GM19099 (cell line): ENCODE data around the gene FAM171A1.

Source experiments
- POLR2A ChIP-seq: IDR thresholded peaks from 3 replicates; pipeline ENCODE4 v1.6.1; 2011; ENCODE audit warnings: low read depth; ENCODE audit not compliant: insufficient read length; ENCODE audit errors: extremely low read depth

The FAM171A1 gene

DNA sequence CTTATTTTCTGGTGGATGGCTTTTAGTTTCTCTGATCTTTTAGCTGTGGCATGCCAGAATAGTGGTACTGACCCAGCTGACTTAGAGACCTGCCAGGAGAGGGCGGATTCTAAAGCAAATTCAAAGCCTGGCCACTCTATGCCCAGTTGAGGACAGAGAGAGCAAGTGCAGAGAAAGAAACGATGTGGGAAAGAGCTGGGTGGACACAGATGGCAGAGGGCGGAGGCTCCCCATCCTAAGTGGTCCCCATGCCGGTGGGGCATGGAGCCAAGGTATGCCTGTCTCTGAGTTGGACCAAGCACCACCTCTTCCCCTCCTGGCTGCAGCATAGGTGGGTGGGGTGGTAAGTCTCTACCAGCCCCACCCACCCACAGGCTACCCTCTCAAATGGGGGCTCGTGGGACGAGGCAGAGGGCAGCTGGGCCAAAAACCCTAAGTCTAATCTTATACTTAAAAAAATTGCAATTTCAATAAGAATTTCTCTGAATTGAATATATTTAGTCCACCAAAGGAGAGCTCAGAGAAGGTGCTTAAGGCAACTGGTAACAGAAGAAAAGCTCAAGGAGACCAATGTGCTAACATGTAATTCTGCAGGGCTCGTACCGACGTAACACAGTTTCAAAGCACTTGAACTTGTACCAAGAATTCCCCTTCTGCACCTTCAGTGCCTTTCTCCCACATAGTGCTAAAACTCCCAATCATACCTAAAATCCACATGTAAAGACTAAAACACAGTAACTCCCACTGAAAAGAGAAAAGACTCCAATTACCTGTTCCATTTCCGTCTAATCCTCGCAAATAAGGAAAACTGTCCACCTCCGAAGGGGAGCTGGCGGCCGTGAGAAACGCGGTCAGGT, 116.9 kb downstream of the FAM171A1 start:
- TF ChIP-seq POLR2A, result no peak

DNA sequence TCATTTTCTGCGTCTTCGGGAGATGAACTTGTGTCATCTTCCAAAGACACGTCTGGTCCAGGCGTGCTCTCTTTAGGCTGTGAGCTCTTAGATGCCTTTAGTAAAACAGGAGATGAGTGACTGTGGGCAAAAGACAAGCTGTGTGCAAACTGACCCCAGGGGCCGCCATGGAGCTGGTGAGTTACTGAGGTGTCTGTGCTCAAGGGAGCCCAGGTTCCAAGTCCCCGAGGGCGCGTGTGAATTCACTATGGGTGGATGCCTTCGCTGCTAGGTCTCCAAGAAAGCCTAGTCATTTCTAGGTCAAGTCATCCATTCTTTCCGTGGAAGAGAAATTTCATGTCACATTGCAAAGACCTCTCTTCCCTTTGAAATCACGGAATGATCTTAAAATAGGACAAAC, 118.7 kb downstream of the FAM171A1 start:
- no peak for TF ChIP-seq POLR2A

DNA sequence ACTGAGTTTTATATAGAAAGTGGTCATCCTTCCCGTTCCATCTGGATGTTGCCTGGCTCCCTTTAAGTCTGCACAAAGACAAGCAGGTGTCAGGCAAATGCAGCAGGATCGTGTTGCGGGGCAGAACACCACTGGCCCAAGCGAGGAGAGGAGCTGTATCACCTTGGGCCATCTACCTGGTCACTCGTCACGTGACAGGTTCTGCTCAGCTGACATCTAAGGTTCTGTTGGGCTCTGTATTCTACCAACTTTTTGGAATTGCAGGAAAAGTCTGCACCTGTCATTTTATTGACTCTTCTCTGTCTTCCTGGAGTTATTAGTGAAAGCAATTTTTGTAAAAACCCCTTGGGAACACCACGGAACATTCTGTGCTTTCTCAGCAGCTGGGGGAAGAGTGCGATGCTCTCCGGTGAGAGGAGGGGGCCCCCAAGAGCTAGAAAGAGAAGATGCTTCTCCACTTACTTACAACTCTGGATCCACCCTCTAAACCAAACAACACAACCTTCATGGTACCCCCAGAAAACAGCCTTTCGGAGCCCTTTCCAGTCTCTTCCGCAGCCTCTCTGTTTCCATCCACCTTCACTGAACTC, 119.2 kb downstream of the FAM171A1 start:
- TF ChIP-seq POLR2A, result no peak

DNA sequence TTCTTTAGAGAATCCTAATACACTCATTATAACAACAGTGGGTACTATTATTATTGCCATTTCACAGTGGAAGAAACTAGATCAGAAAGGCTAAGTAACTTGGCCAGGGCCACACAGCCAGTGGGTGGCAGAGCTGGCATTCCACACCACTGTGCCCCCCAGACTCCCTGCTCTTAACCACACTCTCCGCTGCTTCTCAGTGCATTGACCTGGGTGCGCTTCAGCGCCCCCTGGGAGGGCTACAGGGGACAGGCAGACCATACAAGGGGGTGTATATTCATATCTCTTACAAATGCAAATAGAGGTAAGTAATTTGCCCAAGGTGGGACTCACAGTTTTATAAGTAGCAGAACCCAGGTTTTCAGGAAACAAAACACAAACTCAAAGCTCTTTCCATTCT, 125.6 kb downstream of the FAM171A1 start:
- no peak for TF ChIP-seq POLR2A

DNA sequence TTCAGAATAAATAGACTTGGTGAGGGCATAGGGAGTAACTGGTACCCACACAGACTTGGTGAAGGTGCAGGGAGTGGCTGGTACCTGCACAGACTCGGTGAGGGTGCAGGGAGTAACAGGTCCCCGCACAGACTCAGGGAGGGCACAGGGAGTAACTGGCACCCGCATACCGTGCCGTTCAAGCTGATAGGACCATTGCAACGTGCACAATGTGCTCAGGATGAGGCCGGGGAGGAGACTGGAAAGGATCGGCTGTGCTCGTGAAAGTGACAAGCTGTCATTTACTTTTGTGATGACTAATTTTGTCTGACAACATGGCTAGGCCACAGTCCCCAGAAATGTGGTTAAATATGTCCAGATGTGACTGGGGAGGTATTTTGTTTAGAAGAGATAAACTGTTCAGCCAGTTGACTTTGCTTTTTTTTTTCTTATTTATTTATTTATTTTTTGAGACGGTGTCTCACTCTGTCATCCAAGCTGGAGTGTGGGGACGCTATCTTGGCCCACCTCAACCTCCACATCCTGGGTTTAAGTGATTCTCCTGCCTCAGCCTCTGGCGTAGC, 126.4 kb downstream of the FAM171A1 start:
- no peak for TF ChIP-seq POLR2A

DNA sequence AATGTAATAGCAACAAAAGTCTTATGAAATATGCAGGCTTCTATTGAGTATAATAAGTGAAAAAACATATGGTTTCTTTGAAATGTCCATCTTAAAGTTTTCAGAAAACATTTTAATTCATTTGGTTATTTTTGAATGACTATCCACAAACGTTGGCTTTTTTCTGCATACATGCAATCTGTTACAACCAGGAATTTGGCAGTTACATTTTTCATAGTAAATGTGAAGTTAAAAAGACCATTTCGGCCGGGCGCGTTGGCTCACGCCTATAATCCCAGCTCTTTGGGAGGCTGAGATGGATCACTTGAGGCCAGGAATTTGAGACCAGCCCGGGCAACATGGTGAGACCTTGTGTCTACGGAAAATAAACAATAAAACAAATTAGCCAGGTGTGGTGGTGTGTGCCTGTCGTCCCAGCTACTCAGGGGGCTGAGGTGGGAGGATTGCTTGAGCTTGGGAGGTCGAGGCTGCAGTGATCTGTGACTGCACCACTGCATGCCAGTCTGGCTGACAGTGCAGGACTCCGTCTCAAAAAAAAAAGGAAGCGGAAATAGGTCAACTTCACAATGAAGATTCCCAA, 128.7 kb downstream of the FAM171A1 start:
- no peak for TF ChIP-seq POLR2A

GRCh38 chr10:15241306-15241705, 129.8 kb downstream of the FAM171A1 start:
- TF ChIP-seq POLR2A, result no peak

DNA sequence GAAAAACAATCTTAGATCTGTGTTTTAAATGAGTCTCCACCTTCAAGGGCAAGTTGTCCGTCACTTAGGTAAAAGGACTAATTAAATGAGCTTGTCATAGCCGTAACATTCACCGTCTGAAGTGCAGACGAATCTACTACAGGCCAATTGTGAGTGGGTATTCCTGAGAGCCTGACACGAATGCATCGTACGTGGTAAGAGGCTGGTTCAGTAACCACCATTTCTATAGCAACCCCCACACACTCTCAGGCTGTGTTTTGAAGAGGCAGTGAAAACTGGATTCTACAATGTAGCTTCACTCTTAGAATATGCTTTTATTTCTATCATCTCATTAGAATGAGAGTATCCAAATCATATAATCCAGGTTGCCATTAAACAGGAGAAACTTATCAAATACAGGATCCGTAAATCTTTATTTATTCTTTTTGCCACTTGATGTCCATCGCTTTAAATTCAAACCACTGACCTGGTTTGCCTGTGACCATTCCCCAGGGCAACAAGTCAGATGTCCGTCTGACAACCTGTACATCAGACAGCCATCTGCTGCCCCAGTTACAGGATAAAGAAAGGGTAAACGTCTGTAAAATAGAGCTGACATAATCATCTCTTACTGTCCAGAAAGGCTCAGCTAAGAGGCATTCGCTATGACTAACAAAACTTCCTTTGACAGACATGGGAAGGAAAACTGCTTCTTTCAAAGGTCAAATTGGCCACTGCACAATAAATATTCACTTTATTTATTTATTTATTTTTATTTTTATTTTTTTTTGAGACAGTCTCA, 132.3 kb downstream of the FAM171A1 start:
- TF ChIP-seq POLR2A, result no peak

GRCh38 chr10:15237351-15237750, 133.7 kb downstream of the FAM171A1 start:
- TF ChIP-seq POLR2A, result no peak

DNA sequence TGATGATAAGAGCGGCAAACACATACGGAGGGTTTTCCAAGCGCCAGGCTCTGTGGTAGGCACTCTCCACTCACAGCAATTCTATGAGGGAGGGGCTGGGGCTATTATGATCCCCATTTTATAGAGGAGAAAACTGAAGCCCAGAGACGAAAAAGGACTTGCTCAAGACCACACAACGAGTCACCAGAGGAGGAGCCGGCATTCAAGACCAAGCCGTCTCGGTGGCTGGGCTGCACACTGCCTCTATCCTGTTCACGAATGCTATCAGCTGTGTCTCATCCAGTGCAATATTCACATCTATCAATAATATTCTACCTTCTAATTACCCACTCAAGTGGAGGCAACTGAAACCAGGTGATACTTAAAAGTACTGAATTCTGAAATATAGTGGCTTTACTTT, 134.7 kb downstream of the FAM171A1 start:
- no peak for TF ChIP-seq POLR2A

GRCh38 chr10:15232279-15232678, 138.8 kb downstream of the FAM171A1 start:
- no peak for TF ChIP-seq POLR2A

DNA sequence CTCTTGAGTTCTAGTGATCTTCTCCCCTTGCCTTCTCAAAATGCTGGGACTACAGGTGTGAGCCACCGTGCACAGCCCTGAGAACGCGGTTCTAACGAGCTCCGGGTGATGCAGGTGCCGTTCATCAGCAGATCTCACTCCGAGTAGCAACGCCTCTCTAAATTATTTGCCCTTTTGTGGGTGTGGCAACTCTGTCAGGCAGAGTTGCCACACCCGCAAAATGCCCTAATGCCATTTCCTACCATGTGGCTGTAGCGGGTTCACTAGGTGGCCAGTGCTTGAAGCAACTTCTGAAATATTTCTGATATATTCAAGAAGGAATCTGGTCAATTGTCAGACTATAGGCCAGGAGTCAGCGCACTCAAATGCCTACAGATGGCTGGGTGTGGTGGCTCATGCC, 139.7 kb downstream of the FAM171A1 start:
- TF ChIP-seq POLR2A, result no peak

- TF ChIP-seq POLR2A, result no peak
These were observed 140.8 kb downstream of the FAM171A1 start for GRCh38 chr10:15230257-15230656.

GRCh38 chr10:15229268-15229667, 141.8 kb downstream of the FAM171A1 start:
- TF ChIP-seq POLR2A, result no peak

- TF ChIP-seq POLR2A, result no peak
These were observed 142.7 kb downstream of the FAM171A1 start for GRCh38 chr10:15228426-15228825.
